SK-N-SH (cell line): ENCODE data around the gene SERPIND1. TPM values are rescaled to one million over a fixed set of nuclear protein-coding genes. Genes with fewer than 3 reads are reported as not detected.
A peak's percentile ranks its signal among the peaks of the same experiment; 100 is the strongest.

Experiments
- CTCF ChIA-PET: fragments of 300-600, 350-600 bp; formaldehyde crosslinking; extraction: SDS; loops from one replicate; lab custom pipeline; 2021; lab: Yijun Ruan, JAX
- POLR2A ChIA-PET: fragments of 350-600 bp; sonication (Branson Sonifier 250); formaldehyde crosslinking; extraction: SDS; loops from one replicate; lab custom pipeline; 2020; ENCODE audit warnings: antibody characterized with exemption, inconsistent platforms; lab: Yijun Ruan, JAX
- DNase-seq: peaks from one replicate; pipeline ENCODE4 v3.0.0; 2012
- H2AFZ ChIP-seq: fragments of 200-600 bp; sonication (generic); 2 replicates; pipeline ENCODE4 v1.8.1; 2016; ENCODE audit warnings: antibody characterized with exemption, mild to moderate bottlenecking, low read depth
- H3F3A ChIP-seq: fragments of 200-600 bp; sonication (generic); replicated peaks from 2 replicates; pipeline ENCODE3; 2016; ENCODE audit warnings: antibody characterized with exemption, mild to moderate bottlenecking; ENCODE audit not compliant: insufficient read depth
- H3K27ac ChIP-seq, 2 experiments: fragments of 200-500 bp in 1 of 2; fragments of 200-600 bp in 1 of 2; sonication (Bioruptor generic) in 1 of 2; sonication (generic), shearing (Covaris generic) in 1 of 2; 2 replicates each; pipeline versions ENCODE4 v1.5.1 to v1.6.1; 2014 to 2016; ENCODE audit warnings: low read depth in 2 of 2, inconsistent platforms in 1 of 2, low read length in 1 of 2, mild to moderate bottlenecking in 1 of 2, mixed read lengths in 1 of 2
- H3K27me3 ChIP-seq: fragments of 200-600 bp; sonication (generic), shearing (Covaris generic); 2 replicates; pipeline ENCODE4 v1.6.1; 2016; ENCODE audit warnings: mixed run types; ENCODE audit not compliant: insufficient read depth
- H3K36me3 ChIP-seq, 2 experiments: fragments of 200-500 bp in 1 of 2; fragments of 200-600 bp in 1 of 2; sonication (Bioruptor generic) in 1 of 2; sonication (generic) in 1 of 2; replicated peaks in 1 of 2; 2 replicates each; pipeline versions ENCODE3 to v1.5.1; 2014 to 2016; ENCODE audit warnings: low read length in 1 of 2, mild to moderate bottlenecking in 1 of 2; ENCODE audit not compliant: insufficient read depth in 2 of 2, control insufficient read depth in 1 of 2
- H3K4me1 ChIP-seq, 2 experiments: fragments of 200-500 bp in 1 of 2; fragments of 200-600 bp in 1 of 2; sonication (Bioruptor generic) in 1 of 2; sonication (generic), shearing (Covaris generic) in 1 of 2; 2 replicates each; pipeline versions ENCODE4 v1.5.1 to v1.6.1; 2014 to 2016; ENCODE audit warnings: low read depth in 1 of 2, low read length in 1 of 2, mixed run types in 1 of 2; ENCODE audit not compliant: insufficient read depth in 2 of 2, control insufficient read depth in 1 of 2
- H3K4me2 ChIP-seq: fragments of 200-600 bp; sonication (generic), shearing (Covaris generic); 2 replicates; pipeline ENCODE4 v1.6.1; 2017; ENCODE audit warnings: mixed run types
- H3K4me3 ChIP-seq, 2 experiments: fragments of 200-500 bp in 1 of 2; fragments of 200-600 bp in 1 of 2; sonication (Bioruptor generic) in 1 of 2; sonication (generic), shearing (Covaris generic) in 1 of 2; 2 replicates each; pipeline versions ENCODE4 v1.5.1 to v1.8.1; 2014 to 2016; ENCODE audit warnings: low read depth in 2 of 2, inconsistent platforms in 1 of 2, low read length in 1 of 2, mild to moderate bottlenecking in 1 of 2, mixed read lengths in 1 of 2, moderate library complexity in 1 of 2
- H3K79me2 ChIP-seq: fragments of 200-600 bp; sonication (generic); 2 replicates; pipeline ENCODE4 v1.8.1; 2017; ENCODE audit warnings: mild to moderate bottlenecking; ENCODE audit not compliant: insufficient read depth
- H3K9ac ChIP-seq: fragments of 200-600 bp; sonication (generic); 2 replicates; pipeline ENCODE4 v1.6.1; 2017; ENCODE audit warnings: mixed run types
- H3K9me2 ChIP-seq: fragments of 200-600 bp; sonication (generic); 2 replicates; pipeline ENCODE4 v1.6.1; 2017; ENCODE audit warnings: mixed run types
- H3K9me3 ChIP-seq: fragments of 200-600 bp; sonication (generic); 2 replicates; pipeline ENCODE4 v1.6.1; 2017; ENCODE audit warnings: mixed run types, mild to moderate bottlenecking, moderate library complexity
- H4K20me1 ChIP-seq: fragments of 200-600 bp; sonication (generic); 2 replicates; pipeline ENCODE4 v1.6.1; 2017; ENCODE audit warnings: mild to moderate bottlenecking, mixed run types; ENCODE audit not compliant: insufficient read depth
- CTCF ChIP-seq: fragments of 200-600 bp; sonication (generic); IDR thresholded peaks from 2 replicates; pipeline ENCODE4 v1.6.1; 2017; ENCODE audit warnings: antibody characterized with exemption, mild to moderate bottlenecking, moderate library complexity
- ELF1 ChIP-seq: IDR thresholded peaks from 2 replicates; pipeline ENCODE4 v1.4.0; 2012
- EP300 ChIP-seq, 2 experiments: IDR thresholded peaks; 2 replicates each; pipeline versions ENCODE4 v1.4.0 to v1.6.1; 2012; ENCODE audit warnings: borderline replicate concordance in 1 of 2, low read depth in 1 of 2, low read length in 1 of 2
- EZH2phosphoT487 ChIP-seq: fragments of 200-600 bp; sonication (generic); IDR thresholded peaks from 2 replicates; pipeline ENCODE4 v1.6.1; 2017; ENCODE audit warnings: low read depth, mixed run types, mild to moderate bottlenecking, antibody characterized with exemption, moderate library complexity, borderline replicate concordance
- FOSL2 ChIP-seq: IDR thresholded peaks from 2 replicates; pipeline ENCODE4 v1.4.0; 2012; ENCODE audit warnings: low read depth, mild to moderate bottlenecking, moderate library complexity, borderline replicate concordance
- FOXJ3 ChIP-seq: sonication (generic); formaldehyde crosslinking; IDR thresholded peaks from 2 replicates; pipeline ENCODE4 v1.5.1; 2020; ENCODE audit warnings: mild to moderate bottlenecking, missing genetic modification reagents
- GATA2 ChIP-seq: sonication (generic); formaldehyde crosslinking; IDR thresholded peaks from 2 replicates; pipeline ENCODE4 v1.5.0; 2020; ENCODE audit warnings: mild to moderate bottlenecking, missing genetic modification reagents
- IRF3 ChIP-seq: fragments of 150-350 bp; IDR thresholded peaks from 2 replicates; pipeline ENCODE4 v1.6.1; 2016; ENCODE audit warnings: mild to moderate bottlenecking, low read depth, low read length
- JUND ChIP-seq: IDR thresholded peaks from 2 replicates; pipeline ENCODE4 v1.4.0; 2012
- MAX ChIP-seq: IDR thresholded peaks from 2 replicates; pipeline ENCODE4 v1.4.0; 2012; ENCODE audit warnings: low read depth
- MXI1 ChIP-seq: IDR thresholded peaks from 2 replicates; pipeline ENCODE4 v1.6.1; 2012; ENCODE audit warnings: mild to moderate bottlenecking, low read depth, low read length, improper control_type of control experiment
- NFIC ChIP-seq: IDR thresholded peaks from 2 replicates; pipeline ENCODE4 v1.4.0; 2012; ENCODE audit warnings: borderline replicate concordance
- NRF1 ChIP-seq: IDR thresholded peaks from 2 replicates; pipeline ENCODE4 v1.6.1; 2012; ENCODE audit warnings: low read depth, mild to moderate bottlenecking, low read length
- PBX3 ChIP-seq: IDR thresholded peaks from 2 replicates; pipeline ENCODE4; 2012
- POLR2AphosphoS5 ChIP-seq: IDR thresholded peaks from 2 replicates; pipeline ENCODE4 v1.6.1; 2012; ENCODE audit warnings: low read depth, low read length
- RAD21 ChIP-seq: IDR thresholded peaks from 2 replicates; pipeline ENCODE4 v1.6.1; 2012; ENCODE audit warnings: mild to moderate bottlenecking, low read length
- RXRA ChIP-seq: IDR thresholded peaks from 2 replicates; pipeline ENCODE4 v1.4.0; 2012; ENCODE audit warnings: low read depth, mild to moderate bottlenecking, borderline replicate concordance
- SIN3A ChIP-seq: IDR thresholded peaks from 2 replicates; pipeline ENCODE4 v1.6.1; 2012; ENCODE audit warnings: low read depth, mild to moderate bottlenecking, low read length, moderate library complexity, borderline replicate concordance
- TAF1 ChIP-seq: IDR thresholded peaks from 2 replicates; pipeline ENCODE4 v1.6.1; 2012; ENCODE audit warnings: low read depth, mild to moderate bottlenecking, low read length, moderate library complexity, borderline replicate concordance
- TCF12 ChIP-seq: IDR thresholded peaks from 2 replicates; pipeline ENCODE4 v1.4.0; 2012
- USF1 ChIP-seq: IDR thresholded peaks from 2 replicates; pipeline ENCODE4 v1.4.0; 2012; ENCODE audit warnings: low read depth, borderline replicate concordance
- YY1 ChIP-seq: IDR thresholded peaks from 2 replicates; pipeline ENCODE4 v1.4.0; 2012; ENCODE audit warnings: low read depth, mild to moderate bottlenecking
- ZBTB33 ChIP-seq: IDR thresholded peaks from 2 replicates; pipeline ENCODE4 v1.4.0; 2012; ENCODE audit warnings: low read depth, borderline replicate concordance
- WGBS: methylation state at CpG from one replicate; pipeline ENCODE4 v1.1.6; 2017; ENCODE audit warnings: low lambda C conversion rate; 5-methylcytosine and 5-hydroxymethylcytosine counted together
- polyA plus RNA-seq, 3 experiments: library from polyadenylated mRNA; depleted of rRNA; stranded (reverse); fragments of >200 nt; gene quantifications; 2 replicates each; pipeline ENCODE4 v1.2.3, GENCODE V29; 2012

Gene SERPIND1
- polyA plus RNA-seq, 1 of the 3 experiments (the other 2 are of a cell fraction): not detected

GRCh38 chr22:20749453-20749852, 24.5 kb upstream of the SERPIND1 start (continued):
- TF ChIP-seq PBX3 (no peak), RXRA (no peak)
- TF ChIP-seq, all 33 proteins: peak for 0

- peaks cover 0 to 4% of the 10 kb centered on the region in 2 experiments; a peak in 1 of 4 replicates for H3K4me1 ChIP-seq
- no peaks in the 10 kb centered on the region for H3K79me2 ChIP-seq
- H3K4me3 ChIP-seq: no peak overlapping the region
- H3K36me3 ChIP-seq: peaks cover 3 to 35% of the 10 kb centered on the region in 2 experiments
- no peaks in the 10 kb centered on the region; the same call in 1 of the 2 replicates for H4K20me1 ChIP-seq
- H3K9ac ChIP-seq: no peak overlapping the region
- no peaks in the 10 kb centered on the region for H3K27me3 ChIP-seq
- WGBS: 68% methylated on average over 5 of the region's 9 CpGs
- no peak overlapping the region for H3K27ac ChIP-seq
- no peak overlapping the region for H2AFZ ChIP-seq
- H3K4me2 ChIP-seq: no peak overlapping the region
- no peaks in the 10 kb centered on the region for H3K9me3 ChIP-seq
- DNase-seq: no peak
- H3F3A ChIP-seq: no peaks in the 10 kb centered on the region
- POLR2A ChIA-PET: no interaction called here
- H3K9me2 ChIP-seq: no peaks in the 10 kb centered on the region
- CTCF ChIA-PET: interaction anchor here (4.7 kb wide), 1 partner anchor 9 kb away, joined by 29 read pairs; no protein-coding TSS in a partner anchor
- no peak for TF ChIP-seq YY1
- TF ChIP-seq POLR2AphosphoS5: no peak
- no peak for TF ChIP-seq TAF1
- TF ChIP-seq MXI1: no peak
- no peak for TF ChIP-seq SIN3A
- TF ChIP-seq CTCF: no peak
- TF ChIP-seq EP300 (IDR thresholded peaks at IDR 0.05; ENCODE audit: borderline replicate concordance in 1 of 2, low read depth in 1 of 2, low read length in 1 of 2): no peak
- no peak for TF ChIP-seq IRF3
- TF ChIP-seq TCF12: peak; percentile 23; the same call in 1 of the 2 replicates
- TF ChIP-seq RXRA: no peak
- TF ChIP-seq ELF1: no peak
- no peak for TF ChIP-seq MAX
- peak; percentile 60 for TF ChIP-seq FOSL2
- no peak for TF ChIP-seq GATA2 (CRISPR knock-in tag)
- TF ChIP-seq FOXJ3 (CRISPR knock-in tag): no peak
- TF ChIP-seq ZBTB33: no peak
- no peak for TF ChIP-seq USF1
- no peak for TF ChIP-seq NRF1
- peak; percentile 44; the same call in 1 of the 2 replicates for TF ChIP-seq PBX3
- TF ChIP-seq RAD21: no peak
- TF ChIP-seq JUND: peak; percentile 30; the same call in 1 of the 2 replicates
- peak; percentile 82 for TF ChIP-seq NFIC
- no peak for TF ChIP-seq EZH2phosphoT487
Measured at GRCh38 chr22:20750461-20751184, 23.3 kb upstream of the SERPIND1 start.
